ENCODE results near the gene CACNG3. TPM values are rescaled to one million over a fixed set of nuclear protein-coding genes. Genes with fewer than 3 reads are reported as not detected.

Gene CACNG3
- total RNA-seq, 1 donor from 2014 or later, result not detected

DNA sequence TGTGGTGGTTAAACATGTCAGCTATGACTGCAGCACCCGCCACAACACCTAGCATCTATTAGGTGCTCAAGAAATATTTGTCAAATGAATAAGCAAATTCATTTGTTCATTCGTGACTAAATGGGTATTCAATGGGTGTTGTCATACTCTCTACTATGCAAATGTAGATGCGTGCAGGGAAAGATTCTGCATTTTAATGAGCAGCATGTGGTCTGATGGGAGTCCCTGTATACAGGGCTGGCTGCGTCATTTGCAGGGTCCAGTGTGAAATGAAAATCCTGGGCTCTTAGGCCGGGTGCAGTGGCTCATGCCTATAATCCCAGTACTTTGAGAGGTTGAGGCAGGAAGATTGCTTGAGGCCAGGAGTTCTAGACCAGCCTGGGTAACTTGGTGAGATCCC is 97.5 kb downstream of the CACNG3 start:
- TF ChIP-seq, protein P1, sequence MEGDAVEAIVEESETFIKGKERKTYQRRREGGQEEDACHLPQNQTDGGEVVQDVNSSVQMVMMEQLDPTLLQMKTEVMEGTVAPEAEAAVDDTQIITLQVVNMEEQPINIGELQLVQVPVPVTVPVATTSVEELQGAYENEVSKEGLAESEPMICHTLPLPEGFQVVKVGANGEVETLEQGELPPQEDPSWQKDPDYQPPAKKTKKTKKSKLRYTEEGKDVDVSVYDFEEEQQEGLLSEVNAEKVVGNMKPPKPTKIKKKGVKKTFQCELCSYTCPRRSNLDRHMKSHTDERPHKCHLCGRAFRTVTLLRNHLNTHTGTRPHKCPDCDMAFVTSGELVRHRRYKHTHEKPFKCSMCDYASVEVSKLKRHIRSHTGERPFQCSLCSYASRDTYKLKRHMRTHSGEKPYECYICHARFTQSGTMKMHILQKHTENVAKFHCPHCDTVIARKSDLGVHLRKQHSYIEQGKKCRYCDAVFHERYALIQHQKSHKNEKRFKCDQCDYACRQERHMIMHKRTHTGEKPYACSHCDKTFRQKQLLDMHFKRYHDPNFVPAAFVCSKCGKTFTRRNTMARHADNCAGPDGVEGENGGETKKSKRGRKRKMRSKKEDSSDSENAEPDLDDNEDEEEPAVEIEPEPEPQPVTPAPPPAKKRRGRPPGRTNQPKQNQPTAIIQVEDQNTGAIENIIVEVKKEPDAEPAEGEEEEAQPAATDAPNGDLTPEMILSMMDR (IDR thresholded peaks at IDR 0.05), result no peak
- Histone ChIP-seq H3K27me3 (no peaks in the 10 kb centered on the region), H3K4me1 (no peaks in the 10 kb centered on the region), H3K27ac (no peak overlapping the region), H3K36me3 (no peaks in the 10 kb centered on the region), H3K9me3 (no peaks in the 10 kb centered on the region), H3K4me3 (no peak overlapping the region)
- no peak for DNase-seq (ENCODE audit: low spot score in 2 of 2)
- intact Hi-C loops (cut with DNase I), result no loop called here

DNA sequence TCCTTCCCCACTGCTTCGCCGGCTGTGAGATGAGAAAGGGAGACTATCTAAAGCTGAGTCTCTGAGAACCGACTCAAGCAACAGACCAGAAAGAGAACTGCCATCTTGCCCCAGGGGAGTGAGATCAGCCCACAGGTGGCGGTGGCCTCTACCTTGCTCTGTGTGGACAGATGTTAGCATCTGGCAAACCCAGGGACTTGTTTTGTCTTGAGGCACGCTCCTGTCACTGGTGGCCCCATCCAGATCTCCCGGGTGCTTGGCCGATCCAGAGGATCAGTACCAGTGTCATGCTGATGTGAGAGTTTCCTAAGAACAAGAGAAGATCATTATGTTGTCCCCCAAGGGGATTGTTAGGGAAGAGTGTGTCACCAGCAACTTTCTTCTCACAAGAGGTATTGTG is 101.4 kb downstream of the CACNG3 start:
- TF ChIP-seq, protein P1 (IDR thresholded peaks at IDR 0.05), result no peak
- H3K9me3 ChIP-seq, result no peaks in the 10 kb centered on the region
- no peaks in the 10 kb centered on the region for H3K4me1 ChIP-seq
- no peak for DNase-seq (ENCODE audit: low spot score in 2 of 2)
- no peaks in the 10 kb centered on the region for H3K36me3 ChIP-seq
- intact Hi-C loops (cut with DNase I), result no loop called here
- H3K27me3 ChIP-seq, result no peaks in the 10 kb centered on the region
- no peak overlapping the region for H3K27ac ChIP-seq
- no peak overlapping the region for H3K4me3 ChIP-seq

DNA sequence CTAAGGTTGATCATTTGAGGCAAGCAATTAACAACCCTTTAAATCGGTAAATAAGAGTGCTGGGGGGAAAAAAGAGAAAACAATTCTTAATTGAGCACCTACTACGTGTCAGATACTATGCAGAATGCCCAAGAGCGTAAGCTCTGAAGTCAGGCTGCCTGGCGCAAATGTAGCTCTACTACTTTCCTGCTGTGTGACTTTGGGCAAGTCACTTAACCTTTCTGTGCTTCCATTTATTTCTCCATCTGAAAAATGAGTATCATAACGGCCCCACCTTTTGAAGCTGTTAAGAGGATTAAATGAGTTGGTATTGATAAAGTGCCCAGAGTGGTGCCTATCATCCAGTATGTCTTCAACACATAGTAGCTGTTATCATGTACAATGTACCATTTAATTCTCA is 102.0 kb downstream of the CACNG3 start:
- Histone ChIP-seq H3K4me3 (no peak overlapping the region), H3K36me3 (no peaks in the 10 kb centered on the region), H3K27me3 (no peaks in the 10 kb centered on the region), H3K4me1 (no peaks in the 10 kb centered on the region), H3K27ac (no peak overlapping the region), H3K9me3 (no peaks in the 10 kb centered on the region)
- no peak for DNase-seq (ENCODE audit: low spot score in 2 of 2)
- intact Hi-C loops (cut with DNase I), result no loop called here
- TF ChIP-seq, protein P1 (IDR thresholded peaks at IDR 0.05), result no peak

DNA sequence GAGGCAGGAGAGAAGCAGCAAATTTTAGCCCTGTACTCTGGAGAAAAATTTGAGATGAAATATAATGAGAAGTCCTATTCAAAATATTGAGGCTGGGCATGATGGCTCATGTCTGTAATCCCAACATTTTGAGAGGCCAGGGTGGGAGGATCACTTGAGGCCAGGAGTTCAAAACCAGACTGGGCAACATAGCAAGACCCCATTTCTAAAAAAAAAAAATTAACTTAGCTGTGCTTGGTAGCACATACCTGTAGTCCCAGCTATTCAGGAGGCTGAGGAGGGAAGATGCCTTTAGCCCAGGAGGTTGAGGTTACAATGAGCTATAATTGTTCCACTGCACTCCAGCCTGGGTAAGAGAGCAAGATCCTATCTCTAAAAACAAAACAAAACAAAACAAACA is 103.4 kb downstream of the CACNG3 start:
- intact Hi-C loops (cut with DNase I), result no loop called here
- no peaks in the 10 kb centered on the region for H3K9me3 ChIP-seq

DNA sequence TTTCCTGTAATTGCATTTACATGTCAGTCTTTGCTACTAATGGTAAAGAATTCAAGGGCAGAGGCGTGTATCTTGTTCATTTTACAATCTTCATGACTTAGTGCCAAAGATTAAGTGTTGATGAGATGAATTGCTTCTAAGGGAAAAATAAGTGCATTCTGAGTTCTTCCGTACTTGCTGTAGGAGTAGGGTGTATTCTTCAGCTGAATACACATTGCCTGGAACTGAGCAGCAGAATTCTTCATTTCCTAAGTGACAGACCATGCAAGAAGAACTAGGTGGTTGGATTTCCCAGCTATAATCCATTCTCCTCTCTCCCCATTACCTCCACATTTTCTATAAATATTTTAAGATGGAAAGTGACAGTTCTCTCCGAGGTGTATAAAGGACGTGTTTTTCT is 104.8 kb downstream of the CACNG3 start:
- H3K4me3 ChIP-seq, result no peak overlapping the region
- H3K27ac ChIP-seq, result no peak overlapping the region
- no peaks in the 10 kb centered on the region for H3K4me1 ChIP-seq
- TF ChIP-seq, protein P1 (IDR thresholded peaks at IDR 0.05), result no peak
- H3K27me3 ChIP-seq, result no peaks in the 10 kb centered on the region
- no peaks in the 10 kb centered on the region for H3K9me3 ChIP-seq
- H3K36me3 ChIP-seq, result no peaks in the 10 kb centered on the region
- intact Hi-C loops (cut with DNase I), result no loop called here
- no peak for DNase-seq (ENCODE audit: low spot score in 2 of 2)

More for the DNA sequence above, 103.4 kb downstream of the CACNG3 start:
- Histone ChIP-seq H3K27ac (no peak overlapping the region), H3K36me3 (no peaks in the 10 kb centered on the region), H3K4me3 (no peak overlapping the region), H3K27me3 (no peaks in the 10 kb centered on the region), H3K4me1 (no peaks in the 10 kb centered on the region)
- no peak for DNase-seq (ENCODE audit: low spot score in 2 of 2)
- TF ChIP-seq, protein P1 (IDR thresholded peaks at IDR 0.05), result no peak

DNA sequence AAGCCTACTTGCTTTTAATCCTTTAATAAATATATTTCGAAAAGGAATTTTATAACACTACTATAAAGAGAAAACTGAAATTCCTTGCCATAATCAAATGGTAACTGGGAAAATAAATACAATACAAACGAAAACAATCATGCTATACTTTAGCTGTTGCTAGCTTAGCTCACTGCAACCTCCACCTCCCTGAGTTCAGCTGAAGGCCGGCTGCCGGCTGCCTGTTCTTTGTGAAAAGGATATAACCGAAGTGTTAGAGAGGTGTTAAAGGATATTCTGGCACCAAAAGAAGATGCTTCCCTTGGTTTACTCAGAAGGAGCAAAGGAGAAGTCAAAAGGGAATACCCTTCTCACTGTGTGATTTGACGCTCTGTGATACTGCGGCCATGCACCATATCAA is 108.5 kb downstream of the CACNG3 start:
- Histone ChIP-seq H3K27ac (no peak overlapping the region), H3K4me1 (no peaks in the 10 kb centered on the region), H3K36me3 (no peaks in the 10 kb centered on the region), H3K4me3 (no peak overlapping the region), H3K27me3 (no peaks in the 10 kb centered on the region), H3K9me3 (no peaks in the 10 kb centered on the region)
- no peak for DNase-seq (ENCODE audit: low spot score in 2 of 2)
- intact Hi-C loops (cut with DNase I), result no loop called here
- TF ChIP-seq, protein P1 (IDR thresholded peaks at IDR 0.05), result no peak

Data from ascending aorta (tissue), 2 donors.